Muscle of leg (tissue), 11 donors: ENCODE results near the gene NDUFB11. TPM values are rescaled to one million over a fixed set of nuclear protein-coding genes. Genes with fewer than 3 reads are reported as not detected.
A peak's percentile ranks its signal among the peaks of the same experiment; 100 is the strongest.
"Not testable (repeated sequence)": the region's sequence is repeated elsewhere in the genome, so short reads cannot be mapped to it uniquely, and the experiment has no call there.

ENCODE experiments used
- DNase-seq: peaks from one replicate; pipeline ENCODE4 v3.0.0; 2013
- H3K27ac ChIP-seq: one replicate; pipeline ENCODE4 v1.5.1; 2013; ENCODE audit warnings: mild to moderate bottlenecking, low read length, control low read depth
- H3K27me3 ChIP-seq: one replicate; pipeline ENCODE4 v1.6.1; 2013; ENCODE audit warnings: low read length; ENCODE audit not compliant: control insufficient read depth, insufficient read depth
- H3K36me3 ChIP-seq: one replicate; pipeline ENCODE4 v1.6.1; 2013; ENCODE audit warnings: low read length; ENCODE audit not compliant: control insufficient read depth, insufficient read depth
- H3K4me1 ChIP-seq: one replicate; pipeline ENCODE4 v1.6.1; 2013; ENCODE audit warnings: low read length; ENCODE audit not compliant: control insufficient read depth, insufficient read depth
- H3K4me3 ChIP-seq: one replicate; pipeline ENCODE4 v1.5.1; 2013; ENCODE audit warnings: low read length, control low read depth
- H3K9me3 ChIP-seq: replicated peaks from 2 replicates; pipeline ENCODE4 v1.6.1; 2013; ENCODE audit warnings: low read depth, low read length; ENCODE audit not compliant: control insufficient read depth
- WGBS: methylation state at CpG from one replicate; pipeline ENCODE4 v1.1.5; 2013; ENCODE audit warnings: missing lambda C conversion rate; ENCODE audit not compliant: insufficient coverage; 5-methylcytosine and 5-hydroxymethylcytosine counted together
- polyA plus RNA-seq, 8 donors: library from polyadenylated mRNA; unstranded; fragments of 120-200 nt; gene quantifications; one replicate each; pipeline versions ENCODE4 v1.2.1 to v1.2.3, GENCODE V29; 2013; ENCODE audit warnings: inconsistent platforms in 1 of 8, low replicate concordance in 1 of 8; ENCODE audit not compliant: insufficient read length in 8 of 8, insufficient read depth in 1 of 8
- total RNA-seq: library from RNA; stranded (reverse); fragments of 120-200 nt; gene quantifications from one replicate; pipeline ENCODE4 v1.2.4, GENCODE V29; 2013

NDUFB11 gene
- total and polyA plus RNA-seq, 9 donors: 96.9 to 117 (median 99.4) TPM

GRCh38 chrX:47148946-47149345, 4.4 kb upstream of the NDUFB11 start:
- Histone ChIP-seq H3K4me3 (no peak overlapping the region), H3K36me3 (peaks cover 8% of the 10 kb centered on the region), H3K9me3 (peaks cover 10% of the 10 kb centered on the region), H3K27ac (no peak overlapping the region), H3K4me1 (peaks cover 11% of the 10 kb centered on the region), H3K27me3 (peaks cover 42% of the 10 kb centered on the region)
- DNase-seq: no peak
- WGBS: 100% methylated on average over 1 of the region's 2 CpGs

GRCh38 chrX:47146936-47147859, 2.7 kb upstream of the NDUFB11 start:
- Histone ChIP-seq H3K9me3 (peaks cover 10% of the 10 kb centered on the region), H3K36me3 (peaks cover 4% of the 10 kb centered on the region), H3K27me3 (peaks cover 48% of the 10 kb centered on the region), H3K27ac (no peak overlapping the region), H3K4me3 (no peak overlapping the region), H3K4me1 (peaks cover 19% of the 10 kb centered on the region)
- no peak for DNase-seq
- WGBS: 82% methylated on average over 9 of the region's 12 CpGs

GRCh38 chrX:47146121-47146935, 1.8 kb upstream of the NDUFB11 start:
- H3K27ac ChIP-seq: peak overlapping the region; percentile 99
- peak; percentile 22 for DNase-seq

GRCh38 chrX:47145395-47146120, 1.1 kb upstream of the NDUFB11 start:
- H3K27me3 ChIP-seq: peaks cover 50% of the 10 kb centered on the region

More at GRCh38 chrX:47146121-47146935, 1.8 kb upstream of the NDUFB11 start:
- Histone ChIP-seq H3K4me3 (peak overlapping the region; percentile 84), H3K9me3 (peaks cover 10% of the 10 kb centered on the region), H3K4me1 (peaks cover 19% of the 10 kb centered on the region), H3K27me3 (peaks cover 48% of the 10 kb centered on the region), H3K36me3 (peaks cover 8% of the 10 kb centered on the region)
- 40% methylated on average over 7 of the region's 10 CpGs for WGBS

GRCh38 chrX:47143894-47144625, 442 bp downstream of the NDUFB11 start:
- 45% methylated on average over 31 of the region's 46 CpGs for WGBS
- peak; percentile 71 for DNase-seq
- Histone ChIP-seq H3K4me3 (peak overlapping the region; percentile 84), H3K27ac (peak overlapping the region; percentile 99), H3K9me3 (peaks cover 6% of the 10 kb centered on the region), H3K27me3 (peaks cover 52% of the 10 kb centered on the region), H3K4me1 (peaks cover 19% of the 10 kb centered on the region), H3K36me3 (peaks cover 15% of the 10 kb centered on the region)

More at GRCh38 chrX:47145395-47146120, 1.1 kb upstream of the NDUFB11 start:
- DNase-seq: no peak
- Histone ChIP-seq H3K36me3 (peaks cover 13% of the 10 kb centered on the region), H3K27ac (peak overlapping the region; percentile 99), H3K9me3 (peaks cover 10% of the 10 kb centered on the region), H3K4me3 (peak overlapping the region; percentile 84), H3K4me1 (peaks cover 19% of the 10 kb centered on the region)
- WGBS: 32% methylated on average over 14 of the region's 39 CpGs

- peaks cover 14% of the 10 kb centered on the region for H3K36me3 ChIP-seq
- no peak for DNase-seq
- H3K27ac ChIP-seq: no peak overlapping the region
- H3K9me3 ChIP-seq: no peaks in the 10 kb centered on the region
- no peak overlapping the region for H3K4me3 ChIP-seq
- peaks cover under 1% of the 10 kb centered on the region for H3K4me1 ChIP-seq
- H3K27me3 ChIP-seq: peaks cover 45% of the 10 kb centered on the region
- 79% methylated on average over 5 of the region's 6 CpGs for WGBS
Measured at GRCh38 chrX:47138171-47138570, 6.3 kb downstream of the NDUFB11 start.

- not testable (repeated sequence) for DNase-seq, H3K4me3 ChIP-seq, H3K36me3 ChIP-seq, H3K27ac ChIP-seq, H3K9me3 ChIP-seq, H3K4me1 ChIP-seq
- H3K27me3 ChIP-seq: peaks cover 36% of the 10 kb centered on the region
- WGBS: 79% methylated on average over 4 of the region's 5 CpGs
Measured at GRCh38 chrX:47135650-47136049, 8.9 kb downstream of the NDUFB11 start.

- no peak for DNase-seq
Measured at GRCh38 chrX:47133493-47133892, 11.0 kb downstream of the NDUFB11 start.

GRCh38 chrX:47129899-47130358, 14.6 kb downstream of the NDUFB11 start:
- Histone ChIP-seq H3K4me3 (peak overlapping the region; percentile 65), H3K27ac (peak overlapping the region; percentile 96), H3K4me1 (peaks cover 3% of the 10 kb centered on the region), H3K36me3 (no peaks in the 10 kb centered on the region), H3K9me3 (no peaks in the 10 kb centered on the region), H3K27me3 (peaks cover 43% of the 10 kb centered on the region)
- WGBS: 36% methylated on average over 4 of the region's 11 CpGs
- DNase-seq: peak; percentile 42

More at GRCh38 chrX:47133493-47133892, 11.0 kb downstream of the NDUFB11 start:
- no peaks in the 10 kb centered on the region for H3K9me3 ChIP-seq
- WGBS: 40% methylated on average over 1 of the region's 5 CpGs
- no peak overlapping the region for H3K27ac ChIP-seq
- no peaks in the 10 kb centered on the region for H3K36me3 ChIP-seq
- peaks cover 38% of the 10 kb centered on the region for H3K27me3 ChIP-seq
- no peak overlapping the region for H3K4me3 ChIP-seq
- H3K4me1 ChIP-seq: peaks cover 1% of the 10 kb centered on the region
